ENCODE results near the gene KRT83. TPM values are rescaled to one million over a fixed set of nuclear protein-coding genes. Genes with fewer than 3 reads are reported as not detected.

The KRT83 gene
- total and polyA plus RNA-seq, 10 of the 15 experiments (the other 5 are each of a cell fraction or from before 2014, with no cell fraction given): not detected

- DNase-seq (ENCODE audit: low read depth, low spot score) (peak; percentile 16), FAIRE-seq (no peak), ATAC-seq (peak; percentile 84)
- Histone ChIP-seq H3K4me3 (no peak overlapping the region), H3K27ac (ENCODE audit: control insufficient read depth, insufficient read depth) (no peak overlapping the region), H3K4me2 (ENCODE audit: control insufficient read depth, insufficient read depth) (no peak overlapping the region), H3K79me2 (ENCODE audit: control insufficient read depth, insufficient read depth, low read length) (no peaks in the 10 kb centered on the region), H3K9ac (ENCODE audit: control insufficient read depth, insufficient read depth, low read length) (no peak overlapping the region), H3K36me3 (ENCODE audit: control insufficient read depth in 2 of 2, insufficient read depth in 2 of 2, low read length in 1 of 2) (no peaks in the 10 kb centered on the region), H3K27me3 (replicated peaks in 1 of 2; ENCODE audit: control insufficient read depth in 2 of 2, insufficient read depth in 2 of 2, low read length in 1 of 2) (no peaks in the 10 kb centered on the region; a peak in 1 of 4 replicates), H4K20me1 (ENCODE audit: control insufficient read depth, insufficient read depth) (no peaks in the 10 kb centered on the region), H3K4me1 (ENCODE audit: control insufficient read depth, insufficient read depth, low read length) (no peaks in the 10 kb centered on the region), H3K9me3 (replicated peaks; ENCODE audit: control insufficient read depth, insufficient read depth, low read length) (no peaks in the 10 kb centered on the region), H2AFZ (ENCODE audit: control insufficient read depth, low read depth, low read length) (no peak overlapping the region)
- ChIA-PET SMC1A (ENCODE audit: uncharacterized antibody, unreplicated experiment) (interaction anchor here (0.7 kb wide), 1 partner anchor 103 kb away, joined by 3 read pairs; no protein-coding TSS in a partner anchor), CTCF (interaction anchor here (1.0 kb wide), 1 partner anchor 10 kb away, joined by 3 read pairs; no protein-coding TSS in a partner anchor), POLR2A (interaction anchor here (1.2 kb wide), 1 partner anchor 10 kb away, joined by 3 read pairs; no protein-coding TSS in a partner anchor), RAD21 (ENCODE audit: unreplicated experiment) (no interaction called here)
- in situ Hi-C loops (cut with MboI): no loop called here
- WGBS (ENCODE audit: insufficient coverage, insufficient replicate concordance, low lambda C conversion rate, missing lambda C conversion rate): 8% methylated on average over 4 of the region's 4 CpGs
- intact Hi-C loops (cut with micrococcal nuclease; ENCODE audit: unreplicated experiment): no loop called here
- no TSS peak for BruUV-seq (replicated peaks)
- TF ChIP-seq ZNF592 (IDR thresholded peaks at IDR 0.05) (no peak), NRF1 (conservative IDR thresholded peaks at IDR 0.05; ENCODE audit: low read depth, low read length) (no peak), IKZF2 (IDR thresholded peaks at IDR 0.05) (no peak), ELK1 (IDR thresholded peaks at IDR 0.05; ENCODE audit: low read depth, low read length) (no peak), STAT1 (conservative IDR thresholded peaks at IDR 0.05) (no peak), BHLHE40 (IDR thresholded peaks at IDR 0.05; ENCODE audit: borderline replicate concordance in 1 of 2, low read depth in 2 of 2, low read length in 1 of 2) (peak in 1 of 2 experiments; percentile 10; a peak in 1 of 4 replicates), BRCA1 (IDR thresholded peaks at IDR 0.05; ENCODE audit: low read depth, low read length) (no peak), MTA3 (IDR thresholded peaks at IDR 0.05; ENCODE audit: borderline replicate concordance, low read length) (no peak), RUNX3 (IDR thresholded peaks at IDR 0.05; ENCODE audit: low read length) (no peak), MTA2 (IDR thresholded peaks at IDR 0.05; ENCODE audit: low read depth) (0 out of 2 replicates have a peak, but pooled peaks have one; percentile 20), POLR2AphosphoS5 (IDR thresholded peaks at IDR 0.05; ENCODE audit: low read length) (no peak), MEF2B (IDR thresholded peaks at IDR 0.05; ENCODE audit: partially characterized antibody, poor library complexity, severe bottlenecking) (peak; percentile 80), CEBPZ (IDR thresholded peaks at IDR 0.05; ENCODE audit: low read depth, low read length) (no peak), RELB (IDR thresholded peaks at IDR 0.05; ENCODE audit: low read depth) (0 out of 2 replicates have a peak, but pooled peaks have one; percentile 13)
Measured at GRCh38 chr12:52346593-52346992, 25.4 kb upstream of the KRT83 start.

All from GM12878 (cell line).